CD4-positive, alpha-beta T cell treated with Interleukin-10 for 1 hour (primary cell): ENCODE results near the gene STOML2.
"Not testable (repeated sequence)": the region's sequence is repeated elsewhere in the genome, so short reads cannot be mapped to it uniquely, and the experiment has no call there.

Source experiments
- DNase-seq: peaks from one replicate; pipeline ENCODE4 v3.0.0-alpha.2; 2020

Gene STOML2

GRCh38 chr9:35102769-35103659, at the start of gene STOML2:
TSS of gene STOML2 (minus strand) at chr9:35103131. CDS start at chr9:35103094, 37 bp downstream.
- DNase-seq: peak; percentile 95

- DNase-seq: not testable (repeated sequence)
These were observed 45.1 kb upstream of the STOML2 start for GRCh38 chr9:35147941-35148563.

GRCh38 chr9:35142037-35142436, 39.1 kb upstream of the STOML2 start:
- no peak for DNase-seq

- no peak for DNase-seq
These were observed 37.2 kb upstream of the STOML2 start for GRCh38 chr9:35140093-35140492.

GRCh38 chr9:35136866-35137265, 33.9 kb upstream of the STOML2 start:
- no peak for DNase-seq

GRCh38 chr9:35135988-35136387, 33.1 kb upstream of the STOML2 start:
- no peak for DNase-seq

GRCh38 chr9:35134920-35135319, 32.0 kb upstream of the STOML2 start:
- DNase-seq: no peak

- DNase-seq: peak; percentile 93
These were observed 14.1 kb upstream of the STOML2 start for GRCh38 chr9:35116898-35117551.

- DNase-seq: no peak
These were observed 13.6 kb upstream of the STOML2 start for GRCh38 chr9:35116539-35116897.

- DNase-seq: peak; percentile 94
These were observed 13.0 kb upstream of the STOML2 start, which contains the start of gene ATOSB for GRCh38 chr9:35115680-35116538. TSS of gene ATOSB (minus strand) at chr9:35115862. CDS start at chr9:35108274, 7,588 bp downstream.

GRCh38 chr9:35114840-35115628, 12.1 kb upstream of the STOML2 start:
- peak; percentile 55 for DNase-seq

- DNase-seq: peak; percentile 89
These were observed 11.3 kb upstream of the STOML2 start for GRCh38 chr9:35114113-35114839.

- DNase-seq: no peak
These were observed 9.5 kb upstream of the STOML2 start for GRCh38 chr9:35112257-35113020.

- DNase-seq: peak; percentile 98
These were observed 8.3 kb upstream of the STOML2 start for GRCh38 chr9:35111001-35111933.

- no peak for DNase-seq
These were observed 7.4 kb upstream of the STOML2 start for GRCh38 chr9:35110327-35110761.

GRCh38 chr9:35108946-35109575, 6.1 kb upstream of the STOML2 start:
- DNase-seq: no peak

- no peak for DNase-seq
These were observed 5.5 kb upstream of the STOML2 start for GRCh38 chr9:35108461-35108860.
